Lung microvascular endothelial cell (primary cell): ENCODE measurements around the gene MIER1. TPM values are rescaled to one million over a fixed set of nuclear protein-coding genes. Genes with fewer than 3 reads are reported as not detected.
A peak's percentile ranks its signal among the peaks of the same experiment; 100 is the strongest.

Experiments
- DNase-seq, 2 donors: peaks; one replicate each; pipeline versions ENCODE4 v3.0.0 to v3.0.0-alpha.2; 2010; ENCODE audit warnings: low read depth in 2 of 2
- total RNA-seq: library from RNA; depleted of rRNA; stranded (reverse); fragments of >200 nt; gene quantifications from 2 replicates; pipeline ENCODE4 v1.2.1, GENCODE V29; 2014

The MIER1 gene
- total RNA-seq, 1 donor from 2014 or later, result 24.0 TPM

GRCh38 chr1:66996018-66996682, 71.4 kb downstream of the MIER1 start:
- peak; percentile 78 to 89 for DNase-seq

GRCh38 chr1:66998972-66999371, 74.2 kb downstream of the MIER1 start:
- no peak for DNase-seq

- DNase-seq, result no peak
Measured at GRCh38 chr1:66999640-67000400, 75.0 kb downstream of the MIER1 start.

- peak in 1 of 2 donors; percentile 17 for DNase-seq
Measured at GRCh38 chr1:67001682-67002425, 77.1 kb downstream of the MIER1 start.

- no peak for DNase-seq
Measured at GRCh38 chr1:67004176-67004575, 79.4 kb downstream of the MIER1 start.

- DNase-seq, result no peak
Measured at GRCh38 chr1:67005068-67005467, 80.3 kb downstream of the MIER1 start.

- no peak for DNase-seq
Measured at GRCh38 chr1:67009792-67010191, 85.0 kb downstream of the MIER1 start.

- peak in 1 of 2 donors; percentile 51 for DNase-seq
Measured at GRCh38 chr1:67013573-67013972, 88.8 kb downstream of the MIER1 start.

- DNase-seq, result no peak
Measured at GRCh38 chr1:67018574-67018973, 93.8 kb downstream of the MIER1 start.

- DNase-seq, result no peak
Measured at GRCh38 chr1:67019121-67019520, 94.3 kb downstream of the MIER1 start.

- peak; percentile 86 to 93 for DNase-seq
Measured at GRCh38 chr1:67019600-67020136, 94.9 kb downstream of the MIER1 start.

- DNase-seq, result peak; percentile 34 to 60
Measured at GRCh38 chr1:67020304-67020703, 95.5 kb downstream of the MIER1 start.

- no peak for DNase-seq
Measured at GRCh38 chr1:67020765-67021164, 96.0 kb downstream of the MIER1 start.

GRCh38 chr1:67029472-67029871, 104.7 kb downstream of the MIER1 start:
- peak in 1 of 2 donors; percentile 31 for DNase-seq

GRCh38 chr1:67031121-67031858, 106.5 kb downstream of the MIER1 start:
- no peak for DNase-seq

- no peak for DNase-seq
Measured at GRCh38 chr1:67031859-67032247, 107.1 kb downstream of the MIER1 start.

Other genes starting within 250 kb of the MIER1 start
- 0.22 and 0.40 TPM in 2 replicates for gene DYNLT5, start 172.5 kb upstream of the MIER1 start, total RNA-seq
- gene INSL5, start 123.7 kb upstream of the MIER1 start, total RNA-seq, result not detected in 2 replicates
- 1.5 and 6.0 TPM in 2 replicates for gene DNAI4, start 134 bp upstream of the MIER1 start, total RNA-seq
- 2.6 and 4.4 TPM in 2 replicates for gene SLC35D1, start 129.2 kb downstream of the MIER1 start, total RNA-seq
- not detected in 2 replicates for gene C1orf141, start 210.0 kb downstream of the MIER1 start, total RNA-seq
- not detected in 2 replicates for gene IL23R, start 241.5 kb downstream of the MIER1 start, total RNA-seq